UCSD-AML1 (cell line): ENCODE data around the gene SLC4A1.
A peak's percentile ranks its signal among the peaks of the same experiment; 100 is the strongest.

ENCODE experiments used
- DNase-seq: peaks from one replicate; lab custom pipeline; 2025; ENCODE audit not compliant: unreplicated experiment; lab: John Stamatoyannopoulos, UW

The SLC4A1 gene

GRCh38 chr17:44267818-44268490 is at the start of gene SLC4A1:
Gene SLC4A1, minus strand, starts transcription at chr17:44268135. Its CDS starts 5,269 bp downstream, at chr17:44262866.
- no peak for DNase-seq

DNA sequence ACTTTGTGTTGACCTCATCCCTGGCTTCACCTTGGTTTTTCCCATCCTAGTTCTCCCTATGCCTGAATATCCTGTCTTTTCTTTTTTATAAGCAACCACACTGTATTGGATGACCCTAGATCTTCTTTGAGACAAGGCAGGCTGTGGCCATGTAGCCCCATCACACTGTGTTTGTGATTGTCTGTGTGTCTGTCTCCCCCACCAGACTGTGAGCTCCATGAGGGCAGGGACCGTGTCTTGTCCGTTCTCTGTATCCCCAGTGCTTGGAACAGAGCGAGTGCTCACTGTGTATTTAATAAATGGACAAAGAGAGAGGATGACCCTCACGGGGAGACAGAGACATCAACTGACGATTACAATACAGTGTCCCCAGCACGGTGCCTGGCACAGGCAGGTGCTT is 49.6 kb upstream of the SLC4A1 start:
- DNase-seq, result no peak

DNA sequence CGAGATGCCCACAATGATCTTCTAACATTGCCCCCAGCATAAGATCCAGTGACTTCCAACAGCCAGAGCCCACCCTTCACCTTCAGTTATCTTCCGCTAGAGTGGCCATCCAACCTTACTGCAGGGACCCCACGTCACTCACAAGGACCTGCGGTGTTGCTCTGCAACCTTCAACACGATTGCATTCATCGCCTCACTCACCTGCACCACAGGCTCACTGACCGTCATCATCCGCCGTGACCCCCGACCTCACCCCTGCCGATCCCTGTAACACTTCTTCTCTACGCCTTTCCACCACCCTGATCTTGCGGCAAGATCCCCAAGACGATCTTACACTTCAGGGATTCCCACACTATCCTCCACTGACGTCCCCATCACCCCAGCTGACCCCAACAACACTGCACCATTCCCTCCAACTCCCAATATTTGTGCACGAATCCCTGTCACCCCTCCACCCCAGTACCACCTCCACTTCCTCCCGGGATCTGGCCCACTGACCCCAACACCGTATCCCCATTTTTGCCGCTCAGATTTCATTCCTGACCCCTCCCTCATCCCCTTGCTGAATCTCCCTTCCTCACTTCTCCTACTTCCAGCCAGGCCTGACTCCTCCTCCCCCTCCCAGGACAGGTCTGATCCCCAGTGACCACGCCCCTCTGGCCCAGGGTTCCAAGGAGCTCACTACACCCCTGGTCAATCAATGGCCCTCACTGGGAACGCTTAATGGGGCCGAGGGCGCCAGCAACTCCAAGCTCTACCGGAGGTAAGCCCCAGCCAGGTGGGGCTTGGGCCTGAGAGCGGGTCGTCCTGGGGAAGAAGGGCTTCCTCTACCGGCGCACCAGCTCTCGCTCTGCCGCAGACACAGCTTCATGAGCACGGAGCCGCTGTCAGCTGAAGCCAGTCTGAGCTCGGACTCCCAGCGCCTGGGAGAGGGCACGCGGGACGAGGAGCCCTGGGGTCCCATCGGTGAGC is 48.1 kb upstream of the SLC4A1 start:
- no peak for DNase-seq

- DNase-seq, result no peak
Observed at GRCh38 chr17:44314869-44315661, 47.1 kb upstream of the SLC4A1 start.

GRCh38 chr17:44314524-44314868 is 46.6 kb upstream of the SLC4A1 start:
- DNase-seq, result no peak

DNA sequence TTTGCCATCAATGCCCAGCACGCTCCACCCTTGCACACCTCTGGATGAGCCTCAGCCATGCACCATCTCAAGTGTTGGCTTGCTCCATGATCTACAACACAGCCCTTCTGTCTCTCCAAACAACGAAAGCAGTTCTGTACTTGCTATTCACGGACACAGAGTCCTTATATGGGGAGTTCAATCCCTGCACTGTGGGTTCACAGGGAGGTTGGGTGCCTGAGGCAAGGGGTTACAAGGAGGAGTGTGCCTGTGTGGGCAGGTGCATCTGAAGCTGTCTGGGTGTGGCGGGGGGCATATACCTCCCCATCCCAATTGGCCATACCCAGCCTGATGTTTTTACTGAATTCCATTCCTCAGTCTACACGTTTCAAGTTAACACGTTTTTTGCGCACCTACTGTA is 46.1 kb upstream of the SLC4A1 start:
- no peak for DNase-seq

DNA sequence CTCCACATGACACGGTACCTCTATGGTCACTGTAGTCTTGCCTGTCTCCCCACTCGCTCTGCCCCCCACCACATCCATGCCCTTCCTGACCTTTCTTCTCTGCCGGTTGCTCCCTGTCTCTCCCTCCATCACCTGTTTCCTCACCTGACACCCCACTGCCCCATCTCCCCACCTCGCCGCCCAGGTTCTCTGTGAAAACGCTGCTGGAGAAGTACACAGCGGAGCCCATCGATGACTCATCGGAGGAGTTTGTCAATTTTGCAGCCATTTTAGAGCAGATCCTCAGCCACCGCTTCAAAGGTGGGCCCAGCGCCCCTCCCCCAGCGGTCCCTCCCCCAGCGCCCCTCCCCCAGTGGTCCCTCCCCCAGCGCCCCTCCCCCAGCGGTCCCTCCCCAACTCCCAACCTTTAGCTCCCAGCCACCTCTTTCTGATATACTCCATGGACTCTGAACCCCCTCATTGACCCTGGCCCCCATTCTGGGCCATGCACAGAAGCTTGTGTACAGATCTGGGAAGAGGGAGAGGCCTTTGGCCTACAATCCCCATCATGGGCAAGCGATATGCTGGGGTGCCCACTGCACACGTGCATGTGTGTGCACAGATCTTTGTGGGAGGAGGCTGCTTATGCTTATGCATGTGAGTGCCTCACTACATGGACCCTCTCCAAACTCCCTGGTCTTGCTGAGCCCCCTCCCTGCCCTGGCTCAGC is 44.6 kb upstream of the SLC4A1 start:
- DNase-seq, result no peak

DNA sequence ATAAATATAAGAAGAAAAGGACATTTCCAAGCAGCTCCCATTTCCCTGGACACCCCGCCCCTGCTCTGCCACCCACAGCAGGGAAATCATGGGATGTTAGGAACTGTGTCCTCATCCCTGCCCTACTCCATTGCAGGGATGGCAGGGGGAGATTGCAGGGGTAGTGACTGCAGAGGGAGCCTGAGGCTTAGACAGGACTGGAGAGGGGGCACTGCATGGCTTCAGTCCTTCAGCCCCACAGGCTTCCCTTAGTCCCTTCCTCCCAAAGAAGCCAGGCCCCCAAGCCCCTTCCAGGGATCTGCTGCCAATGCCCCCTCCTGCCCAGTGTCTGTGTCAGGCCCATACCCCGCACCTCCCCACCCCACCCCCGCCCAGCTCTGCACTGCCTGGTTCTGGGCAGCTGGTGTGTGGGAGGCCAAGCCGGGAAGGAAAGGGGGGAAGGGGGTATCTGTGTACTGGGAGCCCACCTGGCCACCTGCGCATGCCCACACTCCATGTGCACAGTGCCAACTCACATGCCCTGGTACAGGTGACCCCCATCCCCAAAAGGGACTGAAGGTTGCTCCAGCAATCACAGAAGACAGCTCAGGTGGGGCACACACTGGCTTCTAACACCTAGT is 43.7 kb upstream of the SLC4A1 start:
- DNase-seq, result no peak

DNA sequence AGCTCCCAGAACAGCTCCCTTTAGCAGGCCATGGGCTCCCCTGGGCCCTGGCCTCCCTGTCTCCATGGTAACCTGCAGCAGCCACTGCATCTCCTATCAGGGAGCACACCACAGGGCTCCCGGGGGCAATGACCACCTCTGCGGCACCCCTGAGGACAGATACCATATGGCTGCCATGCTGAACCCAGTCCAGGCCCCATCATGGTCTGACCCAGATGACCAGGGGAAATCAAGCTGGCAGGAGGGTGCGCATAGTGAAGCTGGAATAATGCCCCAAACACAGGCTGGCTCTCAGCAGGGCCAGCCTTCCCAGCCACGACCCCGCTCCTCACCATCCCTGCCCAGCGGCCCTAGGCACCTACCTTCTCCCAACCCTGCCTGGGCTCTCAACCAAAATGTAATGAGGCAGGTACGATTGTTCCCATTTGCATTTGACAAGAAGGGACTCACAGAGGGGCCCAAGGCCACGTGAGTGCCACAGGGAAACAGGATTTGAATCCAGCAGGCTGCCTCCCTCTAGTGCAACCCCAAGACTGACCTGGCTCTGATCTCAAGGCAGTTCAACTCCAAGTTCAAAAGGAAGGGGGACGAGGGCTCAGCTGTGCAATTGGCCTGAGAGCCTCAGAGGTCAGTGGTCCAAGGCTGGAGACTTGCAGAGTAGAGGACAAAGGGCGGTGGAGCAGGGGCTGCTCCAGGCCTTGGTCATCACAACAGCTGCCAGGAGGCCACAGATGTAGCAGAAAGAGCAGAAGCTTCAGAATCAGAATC is 42.9 kb upstream of the SLC4A1 start:
- DNase-seq, result no peak

DNA sequence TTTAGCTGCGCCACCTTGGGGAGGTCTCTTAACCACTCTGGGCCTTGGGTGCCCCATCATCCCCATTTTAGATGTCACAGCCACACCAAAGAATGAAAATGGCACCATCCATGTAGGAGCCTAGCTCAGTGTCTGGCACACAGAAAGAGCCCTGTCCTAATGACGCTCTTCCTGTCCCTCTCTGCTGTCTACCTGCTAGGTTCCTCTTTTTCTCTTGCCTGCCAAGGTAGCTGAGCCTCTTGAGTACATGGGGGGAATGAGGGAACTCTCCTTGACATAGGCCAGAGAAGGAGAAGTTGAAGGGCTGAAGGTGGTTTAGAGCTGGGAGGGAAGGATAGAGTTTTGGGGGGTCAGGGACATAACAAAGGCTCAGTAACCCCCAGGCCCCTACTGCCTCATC is 42.3 kb upstream of the SLC4A1 start:
- DNase-seq, result no peak

DNA sequence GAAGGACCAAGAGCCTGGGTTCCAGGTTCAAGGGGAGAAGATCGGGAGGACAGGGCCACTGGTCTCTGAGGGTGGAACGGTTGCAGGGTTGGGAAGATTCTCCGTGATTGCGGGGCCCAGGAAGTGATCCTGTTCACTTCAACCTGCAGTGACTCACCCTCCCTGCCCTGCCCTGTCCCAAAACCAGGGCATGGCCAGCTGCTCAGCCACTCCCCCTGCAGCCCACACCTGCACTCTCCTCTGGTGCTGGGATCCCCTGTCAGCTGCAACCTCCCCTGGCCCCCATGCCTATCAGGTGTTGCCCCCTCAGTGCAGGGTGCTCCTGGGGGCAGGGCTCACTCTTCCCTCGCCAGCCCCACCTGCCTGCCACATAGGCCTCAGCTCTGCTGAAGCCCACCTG is 41.5 kb upstream of the SLC4A1 start:
- no peak for DNase-seq

DNA sequence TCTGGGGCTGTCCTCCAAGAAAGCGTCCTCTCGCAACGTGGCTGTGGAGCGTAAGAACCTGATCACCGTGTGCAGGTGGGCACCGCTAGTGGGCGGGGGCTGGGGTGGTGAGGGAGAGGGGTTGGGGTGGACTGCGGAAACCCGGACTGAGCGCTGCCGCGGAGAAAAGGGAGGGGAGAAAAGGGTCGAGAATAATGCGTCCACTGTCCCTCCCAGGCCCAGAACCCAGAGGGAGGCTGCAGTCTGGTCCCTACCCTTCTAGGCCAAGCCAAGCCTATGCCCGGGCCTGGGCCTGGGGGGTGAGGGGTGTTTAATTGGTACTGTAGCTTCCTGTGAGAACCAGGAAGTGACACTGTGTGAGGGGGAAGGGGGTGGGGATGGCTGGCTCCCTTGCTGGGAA is 40.9 kb upstream of the SLC4A1 start:
- DNase-seq, result no peak

DNA sequence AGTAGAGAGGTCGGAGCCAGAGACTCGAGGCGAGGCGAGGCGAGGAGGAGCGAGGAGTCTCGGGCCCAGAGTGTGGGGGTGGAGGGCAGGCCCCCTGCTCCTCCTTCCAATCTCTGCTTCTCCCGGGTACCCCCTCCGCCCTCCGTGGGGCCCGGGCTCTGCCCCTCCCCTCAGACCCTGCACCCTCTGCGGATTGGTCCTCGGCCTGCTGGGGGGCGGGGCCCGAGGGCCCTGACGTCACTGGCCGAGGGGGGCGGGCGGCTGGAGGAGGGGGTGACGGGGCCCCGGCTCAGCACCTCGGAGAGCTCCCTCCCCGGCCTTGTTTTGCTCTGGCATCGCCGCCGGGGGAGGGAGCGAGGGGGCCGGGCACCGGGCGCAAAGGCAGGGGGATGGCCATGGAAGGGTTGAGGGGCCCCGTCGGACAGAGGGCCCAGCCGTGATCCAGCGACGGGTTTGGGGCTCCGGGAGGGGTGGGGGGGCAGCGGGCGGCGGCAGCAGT is 40.4 kb upstream of the SLC4A1 start, which contains the start of gene RUNDC3A:
TSS of gene RUNDC3A (plus strand) at position 282 of the 499 bp plus-strand sequence. CDS start 232 bp downstream, outside the sequence.
- peak; percentile 86 for DNase-seq

- DNase-seq, result no peak
Observed at GRCh38 chr17:44307387-44308186, 39.7 kb upstream of the SLC4A1 start.

DNA sequence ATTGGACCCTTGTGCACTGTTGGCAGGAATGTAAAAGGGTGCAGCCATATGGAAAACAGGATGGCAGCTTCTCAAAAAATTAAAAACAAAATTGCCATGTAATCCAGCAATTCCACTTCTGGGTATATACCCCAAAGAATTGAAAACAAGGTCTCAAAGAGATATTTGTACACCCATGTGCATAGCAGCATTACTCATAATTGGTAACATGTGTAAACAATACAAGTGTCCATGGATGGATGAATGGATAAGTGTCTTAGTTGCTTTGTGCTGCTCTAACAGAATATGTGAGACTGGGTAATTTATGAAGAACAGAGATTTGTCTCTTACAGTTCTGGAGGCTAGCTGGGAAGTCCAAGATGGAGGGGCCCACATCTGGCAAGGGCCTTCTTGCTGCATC is 36.7 kb upstream of the SLC4A1 start:
- no peak for DNase-seq

- DNase-seq, result no peak
Observed at GRCh38 chr17:44297975-44298374, 30.0 kb upstream of the SLC4A1 start.

DNA sequence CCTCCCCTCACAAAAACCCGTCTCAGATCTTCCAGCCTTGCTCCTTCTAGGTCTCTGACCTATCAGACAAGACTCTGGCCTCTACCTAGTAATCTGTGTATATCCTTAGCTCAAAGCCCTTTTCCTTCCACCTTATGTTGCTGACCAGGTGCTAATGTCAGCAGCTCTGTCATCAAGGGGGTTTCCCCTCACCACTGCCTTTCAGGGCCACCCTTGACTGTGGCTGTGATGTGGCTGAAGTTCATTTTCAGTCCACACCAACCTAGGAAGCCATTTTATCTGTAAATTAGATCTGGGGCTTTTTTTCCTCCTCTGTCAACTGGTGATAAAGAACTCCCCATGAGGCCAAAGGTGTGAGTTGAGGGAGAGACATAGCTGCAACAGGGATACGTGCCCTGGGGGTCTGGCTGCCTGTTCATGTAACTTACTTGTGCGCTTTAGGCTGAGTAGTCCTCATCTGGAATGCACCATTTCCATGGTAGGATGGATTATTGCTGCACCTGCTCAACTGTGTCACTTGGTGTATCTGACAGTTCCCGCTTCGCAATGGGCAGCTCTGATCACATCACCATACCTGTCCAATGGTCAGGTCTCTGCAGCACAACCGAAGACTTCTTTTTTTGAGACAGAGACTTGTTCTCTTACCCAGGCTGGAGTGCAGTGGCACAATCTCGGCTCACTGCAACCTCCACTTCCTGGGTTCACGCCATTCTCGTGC is 25.7 kb upstream of the SLC4A1 start:
- no peak for DNase-seq

DNA sequence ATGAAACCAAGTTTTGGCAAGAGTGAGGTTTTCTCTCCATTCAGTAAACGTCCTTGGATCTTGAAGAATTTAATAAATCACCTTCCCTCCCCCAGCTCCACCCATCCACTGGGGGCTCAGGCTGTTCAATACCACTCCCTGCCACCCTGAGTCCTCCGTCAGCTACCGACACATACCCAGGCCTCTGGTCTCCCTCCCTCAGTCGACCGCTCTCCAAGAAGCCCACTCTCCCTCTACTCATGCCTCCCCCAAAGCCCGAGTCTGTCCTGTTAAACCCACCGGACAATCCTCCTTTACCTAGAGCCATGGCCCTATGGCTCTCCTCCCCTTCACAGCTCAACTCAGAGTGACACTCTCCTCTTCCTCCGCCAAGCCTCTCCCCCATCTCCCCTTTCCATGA is 19.7 kb upstream of the SLC4A1 start:
- DNase-seq, result no peak
